ENCODE data around the gene C9orf85. TPM values are rescaled to one million over a fixed set of nuclear protein-coding genes. Genes with fewer than 3 reads are reported as not detected.

The C9orf85 gene
- total RNA-seq, 6 donors from 2014 or later: 6.5 to 13.0 (median 9.0) TPM

DNA sequence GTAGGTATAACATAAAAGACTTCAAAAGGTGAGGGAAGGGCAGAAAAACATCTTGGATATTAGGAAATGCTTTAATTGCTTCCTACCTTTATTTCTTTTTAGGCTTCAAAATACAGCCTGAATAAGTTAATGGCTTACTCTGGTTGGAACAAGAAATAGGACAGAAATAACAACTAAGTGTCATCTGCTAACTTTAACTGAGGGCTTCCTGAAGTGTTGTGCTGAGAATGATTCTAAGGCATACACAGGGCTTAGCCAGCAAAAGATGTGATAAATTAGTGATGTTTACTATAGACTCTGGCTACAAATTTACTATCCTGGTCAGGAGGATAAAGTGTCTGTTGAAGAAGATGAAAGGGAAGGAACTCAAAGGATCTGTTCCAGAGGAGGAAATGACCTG is 34.6 kb upstream of the C9orf85 start:
- no peak for ATAC-seq (ENCODE audit: low FRiP score in 2 of 2)

DNA sequence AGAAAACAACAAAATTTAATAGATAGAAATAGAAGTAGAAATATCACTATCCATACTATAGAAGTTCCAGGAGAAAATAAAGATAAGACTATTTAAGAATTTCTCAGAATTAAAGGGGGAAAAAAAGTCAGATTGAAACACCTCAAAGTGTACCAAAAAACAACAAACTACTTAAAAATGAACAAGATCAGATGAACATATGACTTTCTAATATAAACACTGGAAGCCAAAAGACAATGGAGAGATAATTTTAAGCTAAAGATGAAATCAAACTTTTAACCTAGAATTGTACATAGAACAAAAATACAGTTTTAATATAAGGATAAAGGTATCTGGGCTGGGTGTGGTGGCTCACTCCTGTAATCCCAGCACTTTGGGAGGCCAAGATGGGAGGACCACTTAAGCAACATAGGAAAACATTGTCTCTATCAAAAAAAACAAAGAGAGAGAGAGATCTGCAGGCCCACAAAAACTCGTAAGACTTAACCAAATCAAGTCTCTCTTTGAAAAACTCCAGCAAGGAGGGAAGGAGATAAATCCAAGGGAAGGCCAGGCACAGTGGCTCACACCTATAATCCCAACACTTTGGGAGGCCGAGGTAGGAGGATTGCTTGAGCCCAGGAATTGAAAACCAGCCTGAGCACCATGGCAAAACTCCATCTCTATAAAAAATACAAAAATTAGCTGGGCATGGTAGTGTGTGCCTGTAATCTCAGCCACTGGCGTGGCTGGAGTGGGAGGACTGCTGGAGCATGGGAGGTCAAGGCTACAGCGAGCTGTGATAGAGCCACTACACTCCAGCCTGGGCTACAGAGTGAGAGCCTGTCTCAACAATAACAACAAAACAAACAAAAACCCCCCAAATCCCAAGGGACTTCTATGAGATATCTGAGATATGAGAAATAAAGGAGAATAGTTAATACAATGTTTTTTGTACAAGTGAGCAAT is 32.8 kb upstream of the C9orf85 start:
- TF ChIP-seq POLR2AphosphoS5 (IDR thresholded peaks at IDR 0.05): no peak
- no peak for TF ChIP-seq EP300 (IDR thresholded peaks at IDR 0.05)
- Histone ChIP-seq H3K4me3 (no peak overlapping the region), H3K27ac (no peak overlapping the region), H3K4me1 (no peaks in the 10 kb centered on the region), H3K36me3 (peaks cover 0 to 12% (median 0%) of the 10 kb centered on the region in 4 donors), H3K9me3 (peaks cover 10 to 27% (median 21%) of the 10 kb centered on the region in 4 donors), H3K27me3 (no peaks in the 10 kb centered on the region)
- ATAC-seq (ENCODE audit: low FRiP score in 2 of 2) (no peak), DNase-seq (no peak)
- 94 to 96% methylated on average over 4 of the region's 4 CpGs for WGBS, 2 donors

More for the DNA sequence above, 34.6 kb upstream of the C9orf85 start:
- no peaks in the 10 kb centered on the region for H3K4me1 ChIP-seq
- no peaks in the 10 kb centered on the region for H3K27me3 ChIP-seq
- DNase-seq: no peak
- H3K36me3 ChIP-seq: peaks cover 0 to 12% (median 0%) of the 10 kb centered on the region in 4 donors
- H3K9me3 ChIP-seq: peaks cover 10 to 25% (median 20%) of the 10 kb centered on the region in 4 donors
- no peak overlapping the region for H3K4me3 ChIP-seq
- TF ChIP-seq POLR2AphosphoS5 (IDR thresholded peaks at IDR 0.05) (no peak), EP300 (IDR thresholded peaks at IDR 0.05) (no peak), POLR2A (IDR thresholded peaks at IDR 0.05) (no peak)
- TF ChIP-seq, protein P1, sequence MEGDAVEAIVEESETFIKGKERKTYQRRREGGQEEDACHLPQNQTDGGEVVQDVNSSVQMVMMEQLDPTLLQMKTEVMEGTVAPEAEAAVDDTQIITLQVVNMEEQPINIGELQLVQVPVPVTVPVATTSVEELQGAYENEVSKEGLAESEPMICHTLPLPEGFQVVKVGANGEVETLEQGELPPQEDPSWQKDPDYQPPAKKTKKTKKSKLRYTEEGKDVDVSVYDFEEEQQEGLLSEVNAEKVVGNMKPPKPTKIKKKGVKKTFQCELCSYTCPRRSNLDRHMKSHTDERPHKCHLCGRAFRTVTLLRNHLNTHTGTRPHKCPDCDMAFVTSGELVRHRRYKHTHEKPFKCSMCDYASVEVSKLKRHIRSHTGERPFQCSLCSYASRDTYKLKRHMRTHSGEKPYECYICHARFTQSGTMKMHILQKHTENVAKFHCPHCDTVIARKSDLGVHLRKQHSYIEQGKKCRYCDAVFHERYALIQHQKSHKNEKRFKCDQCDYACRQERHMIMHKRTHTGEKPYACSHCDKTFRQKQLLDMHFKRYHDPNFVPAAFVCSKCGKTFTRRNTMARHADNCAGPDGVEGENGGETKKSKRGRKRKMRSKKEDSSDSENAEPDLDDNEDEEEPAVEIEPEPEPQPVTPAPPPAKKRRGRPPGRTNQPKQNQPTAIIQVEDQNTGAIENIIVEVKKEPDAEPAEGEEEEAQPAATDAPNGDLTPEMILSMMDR (IDR thresholded peaks at IDR 0.05): no peak
- no peak overlapping the region for H3K27ac ChIP-seq

DNA sequence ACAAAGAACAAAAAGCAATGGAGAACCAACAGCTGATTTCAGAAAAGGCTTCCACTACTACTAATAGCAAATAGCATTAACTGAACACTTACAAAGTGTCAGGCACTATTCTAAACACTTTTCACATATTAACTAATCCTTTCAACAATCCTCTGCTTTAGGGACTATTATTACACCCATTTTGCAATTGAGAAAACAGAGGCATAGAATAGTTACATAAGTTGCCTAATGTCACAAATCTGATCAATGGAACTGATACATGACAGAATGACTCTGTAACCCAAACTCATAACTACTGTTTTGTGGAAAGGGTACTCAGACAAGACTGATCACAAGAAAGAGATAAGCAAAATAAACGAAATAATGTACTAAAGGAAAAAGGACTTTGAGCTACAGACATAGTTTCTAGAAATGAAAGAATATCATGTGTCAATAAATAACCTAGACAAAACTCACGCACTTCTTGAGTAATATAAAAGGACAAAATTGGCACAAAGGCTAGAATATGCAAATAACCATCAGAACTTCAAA is 31.7 kb upstream of the C9orf85 start:
- WGBS, 2 donors: 88 to 93% methylated on average over 2 of the region's 2 CpGs
- H3K27me3 ChIP-seq: no peaks in the 10 kb centered on the region
- no peak overlapping the region for H3K4me3 ChIP-seq
- peaks cover 0 to 2% (median 0%) of the 10 kb centered on the region in 4 donors for H3K36me3 ChIP-seq
- ATAC-seq (ENCODE audit: low FRiP score in 2 of 2) (no peak), DNase-seq (no peak)
- TF ChIP-seq POLR2A (IDR thresholded peaks at IDR 0.05) (no peak), EP300 (IDR thresholded peaks at IDR 0.05) (no peak), POLR2AphosphoS5 (IDR thresholded peaks at IDR 0.05) (no peak)
- TF ChIP-seq, protein P1 (IDR thresholded peaks at IDR 0.05): no peak
- H3K9me3 ChIP-seq: peaks cover 10 to 38% (median 27%) of the 10 kb centered on the region in 4 donors
- no peak overlapping the region for H3K27ac ChIP-seq
- H3K4me1 ChIP-seq: no peaks in the 10 kb centered on the region

DNA sequence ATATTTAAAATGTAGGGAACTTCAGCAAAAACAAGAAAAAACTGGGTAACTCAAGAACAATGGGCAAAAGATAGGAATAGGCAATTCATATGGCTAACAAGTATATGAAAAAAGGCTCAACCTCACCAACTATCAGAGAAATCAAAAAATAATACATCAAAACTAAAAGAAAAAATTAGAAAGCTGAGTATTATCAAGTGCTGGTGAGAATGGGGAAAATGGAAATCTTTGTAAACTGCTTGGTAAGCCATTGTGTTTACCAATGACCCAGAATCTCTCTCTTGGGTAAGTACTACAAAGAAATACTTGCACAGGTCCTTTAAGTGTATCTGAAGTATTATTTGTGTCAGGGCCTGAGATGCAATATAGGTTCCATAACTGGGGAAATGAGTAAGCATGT is 27.4 kb upstream of the C9orf85 start:
- DNase-seq (no peak), ATAC-seq (ENCODE audit: low FRiP score in 2 of 2) (no peak)
- peaks cover 0 to 17% (median 2%) of the 10 kb centered on the region in 4 donors for H3K4me1 ChIP-seq
- no peak overlapping the region for H3K4me3 ChIP-seq
- H3K9me3 ChIP-seq: peaks cover 0 to 24% (median 16%) of the 10 kb centered on the region in 4 donors
- H3K36me3 ChIP-seq: no peaks in the 10 kb centered on the region
- H3K27ac ChIP-seq: no peak overlapping the region
- TF ChIP-seq, protein P1 (IDR thresholded peaks at IDR 0.05): no peak
- TF ChIP-seq EP300 (IDR thresholded peaks at IDR 0.05): no peak
- TF ChIP-seq POLR2A (IDR thresholded peaks at IDR 0.05): no peak
- TF ChIP-seq POLR2AphosphoS5 (IDR thresholded peaks at IDR 0.05): no peak
- H3K27me3 ChIP-seq: no peaks in the 10 kb centered on the region

DNA sequence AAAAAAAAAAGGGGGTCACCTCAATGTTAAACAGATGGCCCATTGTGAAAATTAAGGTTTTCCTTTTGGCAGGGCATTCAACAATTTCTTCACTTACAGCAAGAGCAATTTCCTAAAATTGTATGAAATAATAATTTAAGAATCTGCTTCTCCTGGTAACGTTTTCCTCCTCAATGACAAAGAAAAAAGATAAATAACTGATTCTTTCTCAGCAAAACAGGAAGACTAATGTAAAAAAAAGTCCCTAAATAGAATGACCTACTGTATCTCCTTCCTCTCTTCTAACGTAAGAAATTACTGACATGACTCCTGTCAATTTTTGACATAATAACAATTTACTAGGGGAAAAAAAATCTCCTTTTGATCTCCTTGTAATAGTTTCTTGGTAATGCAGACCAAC is 26.0 kb upstream of the C9orf85 start:
- DNase-seq (no peak), ATAC-seq (ENCODE audit: low FRiP score in 2 of 2) (no peak)
- TF ChIP-seq POLR2AphosphoS5 (IDR thresholded peaks at IDR 0.05) (no peak), POLR2A (IDR thresholded peaks at IDR 0.05) (no peak), EP300 (IDR thresholded peaks at IDR 0.05) (no peak)
- TF ChIP-seq, protein P1 (IDR thresholded peaks at IDR 0.05): no peak
- no peaks in the 10 kb centered on the region for H3K27me3 ChIP-seq
- H3K27ac ChIP-seq: no peak overlapping the region
- WGBS, 2 donors: 22 to 30% methylated on average over 2 of the region's 2 CpGs
- no peak overlapping the region for H3K4me3 ChIP-seq
- H3K9me3 ChIP-seq: peaks cover 0 to 14% (median 11%) of the 10 kb centered on the region in 4 donors
- peaks cover 0 to 17% (median 4%) of the 10 kb centered on the region in 4 donors for H3K4me1 ChIP-seq
- H3K36me3 ChIP-seq: no peaks in the 10 kb centered on the region

Measured in upper lobe of left lung (tissue), 6 donors.